ENCODE data around the gene NEURL4.

The NEURL4 gene

GRCh38 chr17:7313890-7314718, 15.0 kb downstream of the NEURL4 start:
- H3K4me3 ChIP-seq (ENCODE audit: insufficient read depth, low read depth, low read length, poor library complexity, severe bottlenecking): peak overlapping the region; percentile 63
- no peak for DNase-seq
- peak overlapping the region; percentile 75 for H3K27ac ChIP-seq (ENCODE audit: insufficient read depth, low read length, poor library complexity, severe bottlenecking)
- H3K4me1 ChIP-seq (ENCODE audit: control insufficient read depth, insufficient read depth, low read length, poor library complexity, severe bottlenecking): peaks cover 46% of the 10 kb centered on the region
- H3K36me3 ChIP-seq (ENCODE audit: control insufficient read depth, insufficient read depth, low read length): peaks cover 72% of the 10 kb centered on the region
- no peaks in the 10 kb centered on the region for H3K27me3 ChIP-seq (replicated peaks; ENCODE audit: control insufficient read depth, insufficient read depth, low read length, poor library complexity, severe bottlenecking)
- H3K9me3 ChIP-seq (ENCODE audit: control insufficient read depth, low read length): no peaks in the 10 kb centered on the region

GRCh38 chr17:7313088-7313889, 15.8 kb downstream of the NEURL4 start:
- DNase-seq: no peak
- Histone ChIP-seq H3K36me3 (ENCODE audit: control insufficient read depth, insufficient read depth, low read length) (peaks cover 64% of the 10 kb centered on the region), H3K9me3 (ENCODE audit: control insufficient read depth, low read length) (no peaks in the 10 kb centered on the region), H3K27ac (ENCODE audit: insufficient read depth, low read length, poor library complexity, severe bottlenecking) (no peak overlapping the region), H3K27me3 (replicated peaks; ENCODE audit: control insufficient read depth, insufficient read depth, low read length, poor library complexity, severe bottlenecking) (no peaks in the 10 kb centered on the region), H3K4me3 (ENCODE audit: insufficient read depth, low read depth, low read length, poor library complexity, severe bottlenecking) (no peak overlapping the region), H3K4me1 (ENCODE audit: control insufficient read depth, insufficient read depth, low read length, poor library complexity, severe bottlenecking) (peaks cover 46% of the 10 kb centered on the region)

- no peak overlapping the region for H3K4me3 ChIP-seq (ENCODE audit: insufficient read depth, low read depth, low read length, poor library complexity, severe bottlenecking)
- H3K36me3 ChIP-seq (ENCODE audit: control insufficient read depth, insufficient read depth, low read length): peaks cover 57% of the 10 kb centered on the region
Observed at GRCh38 chr17:7312432-7313087, 16.6 kb downstream of the NEURL4 start.

GRCh38 chr17:7311110-7311705, 17.9 kb downstream of the NEURL4 start:
- Histone ChIP-seq H3K27ac (ENCODE audit: insufficient read depth, low read length, poor library complexity, severe bottlenecking) (peak overlapping the region; percentile 98), H3K4me1 (ENCODE audit: control insufficient read depth, insufficient read depth, low read length, poor library complexity, severe bottlenecking) (peaks cover 45% of the 10 kb centered on the region)

More at GRCh38 chr17:7312432-7313087, 16.6 kb downstream of the NEURL4 start:
- no peaks in the 10 kb centered on the region for H3K9me3 ChIP-seq (ENCODE audit: control insufficient read depth, low read length)
- no peaks in the 10 kb centered on the region for H3K27me3 ChIP-seq (replicated peaks; ENCODE audit: control insufficient read depth, insufficient read depth, low read length, poor library complexity, severe bottlenecking)
- DNase-seq: no peak
- H3K27ac ChIP-seq (ENCODE audit: insufficient read depth, low read length, poor library complexity, severe bottlenecking): no peak overlapping the region
- H3K4me1 ChIP-seq (ENCODE audit: control insufficient read depth, insufficient read depth, low read length, poor library complexity, severe bottlenecking): peaks cover 46% of the 10 kb centered on the region

GRCh38 chr17:7309628-7310027, 19.5 kb downstream of the NEURL4 start:
- no peak for DNase-seq
- H3K4me3 ChIP-seq (ENCODE audit: insufficient read depth, low read depth, low read length, poor library complexity, severe bottlenecking): peak overlapping the region; percentile 42
- no peaks in the 10 kb centered on the region for H3K9me3 ChIP-seq (ENCODE audit: control insufficient read depth, low read length)
- peaks cover 49% of the 10 kb centered on the region for H3K36me3 ChIP-seq (ENCODE audit: control insufficient read depth, insufficient read depth, low read length)
- H3K4me1 ChIP-seq (ENCODE audit: control insufficient read depth, insufficient read depth, low read length, poor library complexity, severe bottlenecking): peaks cover 33% of the 10 kb centered on the region
- no peaks in the 10 kb centered on the region for H3K27me3 ChIP-seq (replicated peaks; ENCODE audit: control insufficient read depth, insufficient read depth, low read length, poor library complexity, severe bottlenecking)
- peak overlapping the region; percentile 98 for H3K27ac ChIP-seq (ENCODE audit: insufficient read depth, low read length, poor library complexity, severe bottlenecking)

More at GRCh38 chr17:7311110-7311705, 17.9 kb downstream of the NEURL4 start:
- H3K9me3 ChIP-seq (ENCODE audit: control insufficient read depth, low read length): no peaks in the 10 kb centered on the region
- H3K4me3 ChIP-seq (ENCODE audit: insufficient read depth, low read depth, low read length, poor library complexity, severe bottlenecking): no peak overlapping the region
- no peaks in the 10 kb centered on the region for H3K27me3 ChIP-seq (replicated peaks; ENCODE audit: control insufficient read depth, insufficient read depth, low read length, poor library complexity, severe bottlenecking)
- no peak for DNase-seq
- H3K36me3 ChIP-seq (ENCODE audit: control insufficient read depth, insufficient read depth, low read length): peaks cover 49% of the 10 kb centered on the region

GRCh38 chr17:7308625-7309433, 20.3 kb downstream of the NEURL4 start:
- peak overlapping the region; percentile 93 for H3K4me3 ChIP-seq (ENCODE audit: insufficient read depth, low read depth, low read length, poor library complexity, severe bottlenecking)
- peak; percentile 89 to 90 (median 89) for DNase-seq
- peak overlapping the region; percentile 98 for H3K27ac ChIP-seq (ENCODE audit: insufficient read depth, low read length, poor library complexity, severe bottlenecking)
- H3K36me3 ChIP-seq (ENCODE audit: control insufficient read depth, insufficient read depth, low read length): peaks cover 44% of the 10 kb centered on the region
- H3K4me1 ChIP-seq (ENCODE audit: control insufficient read depth, insufficient read depth, low read length, poor library complexity, severe bottlenecking): peaks cover 27% of the 10 kb centered on the region
- no peaks in the 10 kb centered on the region for H3K27me3 ChIP-seq (replicated peaks; ENCODE audit: control insufficient read depth, insufficient read depth, low read length, poor library complexity, severe bottlenecking)
- H3K9me3 ChIP-seq (ENCODE audit: control insufficient read depth, low read length): no peaks in the 10 kb centered on the region

- Histone ChIP-seq H3K36me3 (ENCODE audit: control insufficient read depth, insufficient read depth, low read length) (peaks cover 36% of the 10 kb centered on the region), H3K4me3 (ENCODE audit: insufficient read depth, low read depth, low read length, poor library complexity, severe bottlenecking) (peak overlapping the region; percentile 93), H3K27me3 (replicated peaks; ENCODE audit: control insufficient read depth, insufficient read depth, low read length, poor library complexity, severe bottlenecking) (no peaks in the 10 kb centered on the region), H3K27ac (ENCODE audit: insufficient read depth, low read length, poor library complexity, severe bottlenecking) (peak overlapping the region; percentile 98), H3K9me3 (ENCODE audit: control insufficient read depth, low read length) (no peaks in the 10 kb centered on the region), H3K4me1 (ENCODE audit: control insufficient read depth, insufficient read depth, low read length, poor library complexity, severe bottlenecking) (peaks cover 23% of the 10 kb centered on the region)
- peak; percentile 42 to 57 (median 48) for DNase-seq
Observed at GRCh38 chr17:7307686-7308624, 21.2 kb downstream of the NEURL4 start.

- Histone ChIP-seq H3K4me1 (ENCODE audit: control insufficient read depth, insufficient read depth, low read length, poor library complexity, severe bottlenecking) (peaks cover 18% of the 10 kb centered on the region), H3K27me3 (replicated peaks; ENCODE audit: control insufficient read depth, insufficient read depth, low read length, poor library complexity, severe bottlenecking) (no peaks in the 10 kb centered on the region), H3K27ac (ENCODE audit: insufficient read depth, low read length, poor library complexity, severe bottlenecking) (peak within 1 kb of the TSS; percentile 98), H3K9me3 (ENCODE audit: control insufficient read depth, low read length) (no peaks in the 10 kb centered on the region), H3K4me3 (ENCODE audit: insufficient read depth, low read depth, low read length, poor library complexity, severe bottlenecking) (peak within 1 kb of the TSS; percentile 93), H3K36me3 (ENCODE audit: control insufficient read depth, insufficient read depth, low read length) (peaks cover 28% of the 10 kb centered on the region)
- DNase-seq: peak; percentile 100
Observed at GRCh38 chr17:7306911-7307685, 22.0 kb downstream of the NEURL4 start, which contains the start of gene EIF5A. Gene EIF5A, plus strand, starts transcription at chr17:7307628. Its CDS starts 2,008 bp downstream, at chr17:7309636.

Measured in effector memory CD4-positive, alpha-beta T cell (primary cell).